ENCODE results near the gene IFIT1B. TPM values are rescaled to one million over a fixed set of nuclear protein-coding genes. Genes with fewer than 3 reads are reported as not detected.
"Not testable (repeated sequence)": the region's sequence is repeated elsewhere in the genome, so short reads cannot be mapped to it uniquely, and the experiment has no call there.

Gene IFIT1B
- polyA plus RNA-seq, 3 donors, result 0.11 to 0.14 (median 0.12) TPM

GRCh38 chr10:89410551-89410950, 32.7 kb downstream of the IFIT1B start:
- DNase-seq (ENCODE audit: low read depth in 3 of 3, low spot score in 2 of 3), result not testable (repeated sequence)

GRCh38 chr10:89411135-89411534, 33.3 kb downstream of the IFIT1B start:
- DNase-seq (ENCODE audit: low read depth in 3 of 3, low spot score in 2 of 3), result not testable (repeated sequence)

- DNase-seq (ENCODE audit: low read depth in 3 of 3, low spot score in 2 of 3), result not testable (repeated sequence)
These were observed 34.4 kb downstream of the IFIT1B start for GRCh38 chr10:89412276-89412675.

- DNase-seq (ENCODE audit: low read depth in 3 of 3, low spot score in 2 of 3), result no peak
These were observed 35.6 kb downstream of the IFIT1B start for GRCh38 chr10:89413398-89413912.

GRCh38 chr10:89414146-89414878, 36.5 kb downstream of the IFIT1B start, which contains the start of gene IFIT5:
TSS of gene IFIT5 (plus strand) at chr10:89414568. CDS start at chr10:89414799, 231 bp downstream.
- DNase-seq (ENCODE audit: low read depth in 3 of 3, low spot score in 2 of 3), result peak; percentile 77 to 82 (median 78)

GRCh38 chr10:89414879-89415821, 37.3 kb downstream of the IFIT1B start:
- no peak for DNase-seq (ENCODE audit: low read depth in 3 of 3, low spot score in 2 of 3)

- DNase-seq (ENCODE audit: low read depth in 3 of 3, low spot score in 2 of 3), result no peak
These were observed 38.6 kb downstream of the IFIT1B start for GRCh38 chr10:89416465-89416864.

GRCh38 chr10:89419548-89419947, 41.7 kb downstream of the IFIT1B start:
- no peak for DNase-seq (ENCODE audit: low read depth in 3 of 3, low spot score in 2 of 3)

GRCh38 chr10:89421018-89421476, 43.2 kb downstream of the IFIT1B start:
- DNase-seq (ENCODE audit: low read depth in 3 of 3, low spot score in 2 of 3), result no peak

- DNase-seq (ENCODE audit: low read depth in 3 of 3, low spot score in 2 of 3), result no peak
These were observed 47.1 kb downstream of the IFIT1B start for GRCh38 chr10:89425000-89425399.

GRCh38 chr10:89426230-89426868, 48.5 kb downstream of the IFIT1B start:
- DNase-seq (ENCODE audit: low read depth in 3 of 3, low spot score in 2 of 3), result peak in 1 of 3 donors; percentile 47

- no peak for DNase-seq (ENCODE audit: low read depth in 3 of 3, low spot score in 2 of 3)
These were observed 49.8 kb downstream of the IFIT1B start for GRCh38 chr10:89427629-89428028.

GRCh38 chr10:89428877-89429276, 51.0 kb downstream of the IFIT1B start:
- DNase-seq (ENCODE audit: low read depth in 3 of 3, low spot score in 2 of 3), result no peak

GRCh38 chr10:89431977-89432376, 54.1 kb downstream of the IFIT1B start:
- DNase-seq (ENCODE audit: low read depth in 3 of 3, low spot score in 2 of 3), result peak in 1 of 3 donors; percentile 21

Other genes starting within 250 kb of the IFIT1B start
- gene CH25H, start 170.7 kb upstream of the IFIT1B start, polyA plus RNA-seq (ENCODE audit: insufficient read length in 3 of 3), result under 1 TPM; 0.11 to 0.22 (median 0.13) TPM
- gene LIPA, start 126.3 kb upstream of the IFIT1B start, polyA plus RNA-seq (ENCODE audit: insufficient read length in 3 of 3), result 10 to 100 TPM; 51.8 to 55.7 (median 53.8) TPM
- 10 to 100 TPM in 2 of 3 donors, 1 to 10 TPM in 1; 9.9 to 10.5 (median 10.4) TPM for gene IFIT2, start 76.0 kb upstream of the IFIT1B start, polyA plus RNA-seq (ENCODE audit: insufficient read length in 3 of 3)
- 10 to 100 TPM; 17.4 to 19.1 (median 18.1) TPM for gene IFIT3, start 50.1 kb upstream of the IFIT1B start, polyA plus RNA-seq (ENCODE audit: insufficient read length in 3 of 3)
- gene IFIT1, start 14.6 kb downstream of the IFIT1B start, polyA plus RNA-seq (ENCODE audit: insufficient read length in 3 of 3), result 10 to 100 TPM; 19.1 to 22.9 (median 20.9) TPM
- gene IFIT5, start 36.5 kb downstream of the IFIT1B start, polyA plus RNA-seq (ENCODE audit: insufficient read length in 3 of 3), result 10 to 100 TPM; 14.3 to 21.3 (median 18.0) TPM
- 10 to 100 TPM; 27.8 to 34.1 (median 33.0) TPM for gene SLC16A12, start 157.5 kb downstream of the IFIT1B start, polyA plus RNA-seq (ENCODE audit: insufficient read length in 3 of 3)